ENCODE results near the gene CHPF. TPM values are rescaled to one million over a fixed set of nuclear protein-coding genes. Genes with fewer than 3 reads are reported as not detected.

CHPF gene
- total RNA-seq, 1 donor from 2014 or later: 81.0 TPM

GRCh38 chr2:219530048-219530963 is 13.3 kb downstream of the CHPF start:
- Mint-ChIP-seq H3K4me3 (no peak overlapping the region), H3K27ac (no peak overlapping the region), H3K9me3 (no peaks in the 10 kb centered on the region), H3K27me3 (ENCODE audit: low read depth) (peaks cover 70% of the 10 kb centered on the region), H3K4me1 (peaks cover 17% of the 10 kb centered on the region), H3K36me3 (no peaks in the 10 kb centered on the region)
- TF ChIP-seq, protein P1, sequence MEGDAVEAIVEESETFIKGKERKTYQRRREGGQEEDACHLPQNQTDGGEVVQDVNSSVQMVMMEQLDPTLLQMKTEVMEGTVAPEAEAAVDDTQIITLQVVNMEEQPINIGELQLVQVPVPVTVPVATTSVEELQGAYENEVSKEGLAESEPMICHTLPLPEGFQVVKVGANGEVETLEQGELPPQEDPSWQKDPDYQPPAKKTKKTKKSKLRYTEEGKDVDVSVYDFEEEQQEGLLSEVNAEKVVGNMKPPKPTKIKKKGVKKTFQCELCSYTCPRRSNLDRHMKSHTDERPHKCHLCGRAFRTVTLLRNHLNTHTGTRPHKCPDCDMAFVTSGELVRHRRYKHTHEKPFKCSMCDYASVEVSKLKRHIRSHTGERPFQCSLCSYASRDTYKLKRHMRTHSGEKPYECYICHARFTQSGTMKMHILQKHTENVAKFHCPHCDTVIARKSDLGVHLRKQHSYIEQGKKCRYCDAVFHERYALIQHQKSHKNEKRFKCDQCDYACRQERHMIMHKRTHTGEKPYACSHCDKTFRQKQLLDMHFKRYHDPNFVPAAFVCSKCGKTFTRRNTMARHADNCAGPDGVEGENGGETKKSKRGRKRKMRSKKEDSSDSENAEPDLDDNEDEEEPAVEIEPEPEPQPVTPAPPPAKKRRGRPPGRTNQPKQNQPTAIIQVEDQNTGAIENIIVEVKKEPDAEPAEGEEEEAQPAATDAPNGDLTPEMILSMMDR (IDR thresholded peaks at IDR 0.05; ENCODE audit: unreplicated experiment): peak; percentile 89
- DNase-seq (ENCODE audit: low spot score in 2 of 2, unreplicated experiment in 2 of 2): peak; percentile 91 to 97

- Mint-ChIP-seq H3K36me3 (no peaks in the 10 kb centered on the region), H3K4me1 (peaks cover 23% of the 10 kb centered on the region), H3K27me3 (ENCODE audit: low read depth) (peaks cover 80% of the 10 kb centered on the region), H3K9me3 (no peaks in the 10 kb centered on the region), H3K4me3 (no peak overlapping the region), H3K27ac (no peak overlapping the region)
- no peak for DNase-seq (ENCODE audit: low spot score in 2 of 2, unreplicated experiment in 2 of 2)
- TF ChIP-seq, protein P1 (IDR thresholded peaks at IDR 0.05; ENCODE audit: unreplicated experiment): no peak
These were observed 16.1 kb downstream of the CHPF start for GRCh38 chr2:219527472-219527871.

GRCh38 chr2:219527076-219527394 is 16.6 kb downstream of the CHPF start:
- peaks cover 24% of the 10 kb centered on the region for H3K4me1 Mint-ChIP-seq
- no peak overlapping the region for H3K27ac Mint-ChIP-seq
- peaks cover 79% of the 10 kb centered on the region for H3K27me3 Mint-ChIP-seq (ENCODE audit: low read depth)

DNA sequence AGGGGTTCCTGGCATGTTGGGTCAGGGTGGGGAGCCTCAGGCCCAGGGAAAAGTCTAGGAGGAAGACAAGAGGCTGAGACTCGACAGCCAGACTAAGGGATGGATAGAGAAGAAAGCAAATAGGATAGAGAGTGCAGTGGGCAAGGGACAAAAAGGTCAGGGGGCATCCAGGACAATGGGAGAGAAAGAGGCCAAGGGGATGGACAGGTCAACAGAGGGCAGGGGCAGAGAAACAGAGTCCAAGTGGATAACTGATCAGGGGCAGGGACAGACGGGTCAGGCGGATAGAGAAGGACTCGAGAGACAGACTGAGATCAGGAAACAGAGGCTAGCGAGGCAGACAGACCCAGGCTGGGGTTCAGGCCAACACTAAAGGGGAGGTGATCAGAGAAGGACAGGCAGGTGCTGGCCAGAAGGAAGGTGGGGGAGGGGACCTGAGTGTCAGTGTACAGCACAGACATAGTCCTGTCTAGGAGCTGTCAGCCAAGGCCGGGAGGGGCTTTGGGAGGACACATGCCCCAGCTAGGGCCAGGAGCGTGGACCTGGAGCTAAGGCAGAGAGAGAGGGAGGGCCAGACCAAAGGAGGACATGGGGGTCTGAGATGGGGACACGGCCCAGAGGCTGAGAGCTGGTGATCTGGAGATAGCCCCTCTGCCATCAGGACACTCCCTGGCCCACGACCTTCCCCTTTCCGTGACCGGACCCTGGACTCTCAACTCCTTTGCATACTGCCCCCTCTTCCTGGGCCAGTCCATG is 17.1 kb downstream of the CHPF start:
- H3K4me1 Mint-ChIP-seq: peaks cover 29% of the 10 kb centered on the region
- H3K27me3 Mint-ChIP-seq (ENCODE audit: low read depth): peaks cover 76% of the 10 kb centered on the region
- H3K9me3 Mint-ChIP-seq: no peaks in the 10 kb centered on the region
- no peak for DNase-seq (ENCODE audit: low spot score in 2 of 2, unreplicated experiment in 2 of 2)
- no peak overlapping the region for H3K4me3 Mint-ChIP-seq
- TF ChIP-seq, protein P1 (IDR thresholded peaks at IDR 0.05; ENCODE audit: unreplicated experiment): no peak
- no peak overlapping the region for H3K27ac Mint-ChIP-seq
- no peaks in the 10 kb centered on the region for H3K36me3 Mint-ChIP-seq

More at GRCh38 chr2:219527076-219527394, 16.6 kb downstream of the CHPF start:
- no peak for DNase-seq (ENCODE audit: low spot score in 2 of 2, unreplicated experiment in 2 of 2)
- no peaks in the 10 kb centered on the region for H3K36me3 Mint-ChIP-seq
- TF ChIP-seq, protein P1 (IDR thresholded peaks at IDR 0.05; ENCODE audit: unreplicated experiment): no peak
- H3K9me3 Mint-ChIP-seq: no peaks in the 10 kb centered on the region
- no peak overlapping the region for H3K4me3 Mint-ChIP-seq

DNA sequence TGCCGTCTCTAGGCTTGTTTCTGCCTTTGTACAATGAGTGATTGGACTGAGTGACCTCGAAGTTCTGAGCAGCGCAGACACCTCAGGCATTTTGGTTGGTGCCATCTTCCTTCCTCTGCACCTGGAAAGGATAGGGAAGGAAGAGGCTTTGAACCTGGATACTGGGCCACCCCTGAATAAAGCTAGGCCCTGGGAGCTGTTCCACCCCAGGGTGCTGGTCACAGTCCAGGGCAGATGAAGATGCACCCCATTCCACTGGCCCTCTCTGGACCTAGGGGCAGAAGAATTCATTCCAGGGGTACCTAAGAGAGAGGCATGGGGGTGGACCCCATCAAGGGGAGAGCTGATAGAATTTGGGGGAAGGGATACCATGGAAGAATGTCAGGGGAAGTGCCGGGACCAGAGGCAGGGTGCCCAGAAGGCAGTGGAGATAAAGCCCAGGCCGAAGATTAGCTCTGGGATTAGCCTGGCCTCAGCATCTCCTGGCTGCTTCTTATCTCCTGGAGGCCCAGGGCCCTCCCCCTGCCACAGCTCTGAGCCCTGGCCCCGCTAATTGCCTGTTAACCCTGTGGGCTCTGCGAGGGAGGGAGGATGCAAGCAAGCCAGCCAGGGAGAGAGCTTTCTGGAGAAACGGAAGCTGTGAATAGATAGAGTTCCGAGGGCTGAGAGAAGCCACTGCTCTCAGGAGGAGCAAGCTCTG is 17.9 kb downstream of the CHPF start:
- no peaks in the 10 kb centered on the region for H3K9me3 Mint-ChIP-seq
- no peak overlapping the region for H3K27ac Mint-ChIP-seq
- no peaks in the 10 kb centered on the region for H3K36me3 Mint-ChIP-seq
- TF ChIP-seq, protein P1 (IDR thresholded peaks at IDR 0.05; ENCODE audit: unreplicated experiment): no peak
- peaks cover 70% of the 10 kb centered on the region for H3K27me3 Mint-ChIP-seq (ENCODE audit: low read depth)
- H3K4me1 Mint-ChIP-seq: peaks cover 38% of the 10 kb centered on the region
- no peak for DNase-seq (ENCODE audit: low spot score in 2 of 2, unreplicated experiment in 2 of 2)
- H3K4me3 Mint-ChIP-seq: no peak overlapping the region
